Cortex of kidney (tissue), 1 donor: Measurements from ENCODE around the gene SLC17A7.

Experiments
- DNase-seq: peaks from one replicate; lab custom pipeline; 2025; lab: John Stamatoyannopoulos, UW

SLC17A7 gene

GRCh38 chr19:49408816-49409440 lies 32.4 kb downstream of the SLC17A7 start:
- no peak for DNase-seq

GRCh38 chr19:49407482-49408015 lies 33.8 kb downstream of the SLC17A7 start:
- DNase-seq = no peak

GRCh38 chr19:49407079-49407478 lies 34.2 kb downstream of the SLC17A7 start:
- no peak for DNase-seq

GRCh38 chr19:49403404-49404187 lies 37.7 kb downstream of the SLC17A7 start:
- no peak for DNase-seq

GRCh38 chr19:49400029-49400428 lies 41.3 kb downstream of the SLC17A7 start:
- DNase-seq = no peak

GRCh38 chr19:49398931-49399330 lies 42.4 kb downstream of the SLC17A7 start:
- no peak for DNase-seq

- DNase-seq = no peak
Measured at GRCh38 chr19:49398001-49398615, 43.2 kb downstream of the SLC17A7 start.

GRCh38 chr19:49396738-49397505 lies 44.4 kb downstream of the SLC17A7 start:
- DNase-seq = no peak

GRCh38 chr19:49395581-49396407 lies 45.5 kb downstream of the SLC17A7 start:
- no peak for DNase-seq

GRCh38 chr19:49393881-49394280 lies 47.4 kb downstream of the SLC17A7 start:
- no peak for DNase-seq

- no peak for DNase-seq
Measured at GRCh38 chr19:49391581-49392399, 49.5 kb downstream of the SLC17A7 start.

GRCh38 chr19:49390929-49391359 lies 50.4 kb downstream of the SLC17A7 start:
- DNase-seq = no peak

GRCh38 chr19:49390131-49390928 lies 51.0 kb downstream of the SLC17A7 start:
- no peak for DNase-seq

GRCh38 chr19:49389406-49389805 lies 51.9 kb downstream of the SLC17A7 start:
- no peak for DNase-seq

GRCh38 chr19:49387936-49388372 lies 53.4 kb downstream of the SLC17A7 start, which contains the start of gene KASH5:
KASH5 (plus strand) TSS chr19:49388249; CDS start chr19:49390884, 2,635 bp downstream.
- DNase-seq = no peak

- no peak for DNase-seq
Measured at GRCh38 chr19:49383599-49383998, 57.7 kb downstream of the SLC17A7 start.

GRCh38 chr19:49382639-49383038 lies 58.7 kb downstream of the SLC17A7 start:
- DNase-seq = no peak

- no peak for DNase-seq
Measured at GRCh38 chr19:49380391-49380790, 60.9 kb downstream of the SLC17A7 start.
